Tongue (tissue), 2 donors: ENCODE results near the gene MS4A7. TPM values are rescaled to one million over a fixed set of nuclear protein-coding genes. Genes with fewer than 3 reads are reported as not detected.

ENCODE experiments used
- DNase-seq: peaks from one replicate; pipeline ENCODE4 v3.0.0-alpha.2; 2015
- total RNA-seq: library from RNA; depleted of rRNA; stranded (reverse); fragments of >200 nt; gene quantifications from one replicate; pipeline ENCODE4 v1.2.3, GENCODE V29; 2014

The MS4A7 gene
- total RNA-seq, 1 donor from 2014 or later, result 8.5 TPM

DNA sequence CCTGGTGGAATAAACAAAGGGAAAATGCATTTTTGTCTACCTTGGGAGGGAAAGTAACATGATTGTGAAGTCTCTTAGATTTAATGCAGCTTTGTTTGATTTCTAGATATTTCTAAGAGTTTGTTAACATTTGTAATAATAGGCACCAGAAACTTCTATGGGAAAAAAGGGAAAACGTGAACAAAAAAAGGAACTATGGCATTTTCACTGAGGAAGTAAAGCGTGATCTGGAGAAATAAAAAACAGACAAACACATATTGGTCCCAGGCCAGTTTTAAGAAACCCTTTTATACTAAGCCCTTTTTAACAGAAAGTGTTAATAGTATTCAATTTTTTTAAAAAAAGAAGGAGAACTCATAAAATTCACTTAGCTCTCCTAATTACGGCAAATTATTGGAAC, 6.9 kb upstream of the MS4A7 start:
- DNase-seq, result no peak

DNA sequence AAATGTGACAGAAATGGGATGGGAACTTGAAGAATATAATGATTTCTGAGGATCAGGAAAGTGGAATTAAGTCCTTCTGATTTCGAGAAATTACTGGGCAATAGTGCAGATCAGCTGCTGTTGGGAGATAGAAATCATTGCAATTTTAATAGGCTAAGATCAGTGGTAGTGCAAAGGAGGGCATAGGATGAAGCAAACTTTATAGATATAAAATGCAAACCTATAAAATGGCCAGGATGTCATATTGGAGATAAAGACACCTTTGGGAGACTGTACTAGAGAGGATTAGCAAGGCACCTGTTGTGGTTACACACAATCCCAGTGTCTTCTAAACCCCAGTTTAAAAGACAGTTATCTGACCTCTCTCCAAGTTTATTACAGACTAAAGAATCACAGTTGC, 6.5 kb upstream of the MS4A7 start:
- no peak for DNase-seq

DNA sequence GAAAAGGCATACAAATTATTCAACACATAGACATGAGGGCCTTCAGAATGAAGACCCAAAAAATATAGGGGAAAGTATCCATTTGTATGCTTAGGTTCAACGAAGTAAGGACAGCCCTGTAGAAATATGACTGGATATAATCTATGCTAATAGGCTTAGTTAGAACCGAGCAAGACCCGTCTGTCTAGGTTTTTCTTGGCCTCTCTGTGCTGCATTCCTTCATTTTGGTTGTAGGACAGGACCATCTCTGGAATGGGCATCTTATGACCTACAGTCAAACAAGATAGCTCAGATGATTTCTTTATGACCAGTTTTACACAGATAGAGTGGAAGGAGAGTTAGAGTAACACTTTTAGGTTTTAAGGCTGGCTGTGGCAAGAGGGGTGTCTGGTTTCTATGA, 5.6 kb upstream of the MS4A7 start:
- DNase-seq, result no peak

DNA sequence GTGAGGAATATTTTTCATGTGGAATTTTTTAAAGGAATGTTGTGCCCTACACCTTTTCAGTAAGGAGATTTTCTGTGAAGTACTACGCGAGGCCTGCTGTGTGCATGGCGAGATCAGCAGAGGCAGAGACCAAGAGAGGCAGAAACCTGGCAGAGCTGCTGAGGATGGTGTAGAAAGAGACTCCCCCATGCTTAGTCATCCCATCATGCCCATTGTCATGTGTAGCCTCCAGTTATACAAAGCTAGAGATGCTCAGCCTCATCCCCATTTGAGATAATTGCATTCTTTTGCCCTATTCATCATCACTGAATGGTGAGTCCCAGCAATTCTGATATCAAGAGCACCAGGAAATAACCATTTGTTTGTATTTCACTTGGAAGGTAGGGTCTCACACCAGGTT, 3.0 kb upstream of the MS4A7 start:
- no peak for DNase-seq

DNA sequence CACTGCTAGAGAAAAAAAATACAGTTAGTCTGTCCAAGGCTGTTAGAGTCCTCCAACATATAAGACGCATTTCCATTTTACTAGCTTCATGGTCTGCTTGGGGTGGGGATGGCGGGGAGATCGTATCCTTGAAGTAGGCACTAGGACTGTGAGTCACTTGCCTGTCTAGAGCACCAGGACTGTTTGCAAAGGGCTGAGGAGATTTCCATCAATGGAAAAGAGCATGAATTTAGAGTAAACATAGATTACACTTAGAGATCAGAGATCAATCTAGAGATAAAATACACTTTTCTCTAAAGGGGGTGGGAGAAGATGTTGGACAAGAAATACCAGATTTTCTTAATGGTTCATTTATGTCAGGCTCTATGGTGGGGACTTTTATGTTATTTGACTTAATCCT, 1.7 kb upstream of the MS4A7 start:
- no peak for DNase-seq

DNA sequence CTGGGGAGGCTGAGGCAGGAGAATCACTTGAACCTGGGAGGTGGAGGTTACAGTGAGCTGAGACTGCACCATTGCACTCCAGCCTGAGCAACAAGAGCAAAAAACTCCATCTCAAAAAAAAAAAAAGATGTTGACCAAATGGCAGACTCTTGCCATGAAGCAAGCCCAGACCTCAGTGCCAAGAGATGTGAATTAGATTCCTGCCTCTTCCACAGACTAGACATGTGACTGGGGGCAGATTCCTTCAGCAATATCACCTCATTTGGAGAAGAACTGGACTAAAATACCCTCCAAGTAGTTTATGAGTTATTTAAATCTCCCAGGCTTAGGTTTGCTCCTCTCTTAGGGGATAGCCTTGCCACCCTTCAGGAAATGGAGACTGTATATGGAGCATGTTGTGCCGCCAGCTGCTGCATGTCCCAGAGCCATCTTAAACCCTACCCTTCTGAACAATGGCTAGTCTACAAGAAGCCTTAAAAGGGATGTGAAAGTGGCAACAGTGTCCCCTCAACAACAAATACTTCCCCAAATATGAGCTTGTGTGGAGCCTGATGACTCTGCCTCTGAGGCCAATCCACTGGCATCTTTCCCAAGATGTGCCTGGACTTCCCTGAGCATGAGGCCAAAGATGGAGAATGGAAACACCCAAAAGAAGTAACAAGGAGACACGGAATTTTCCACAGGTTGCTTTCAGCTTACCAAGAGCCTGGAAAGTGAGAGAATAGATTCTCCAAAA, 763 bp upstream of the MS4A7 start:
- DNase-seq, result peak; percentile 23

DNA sequence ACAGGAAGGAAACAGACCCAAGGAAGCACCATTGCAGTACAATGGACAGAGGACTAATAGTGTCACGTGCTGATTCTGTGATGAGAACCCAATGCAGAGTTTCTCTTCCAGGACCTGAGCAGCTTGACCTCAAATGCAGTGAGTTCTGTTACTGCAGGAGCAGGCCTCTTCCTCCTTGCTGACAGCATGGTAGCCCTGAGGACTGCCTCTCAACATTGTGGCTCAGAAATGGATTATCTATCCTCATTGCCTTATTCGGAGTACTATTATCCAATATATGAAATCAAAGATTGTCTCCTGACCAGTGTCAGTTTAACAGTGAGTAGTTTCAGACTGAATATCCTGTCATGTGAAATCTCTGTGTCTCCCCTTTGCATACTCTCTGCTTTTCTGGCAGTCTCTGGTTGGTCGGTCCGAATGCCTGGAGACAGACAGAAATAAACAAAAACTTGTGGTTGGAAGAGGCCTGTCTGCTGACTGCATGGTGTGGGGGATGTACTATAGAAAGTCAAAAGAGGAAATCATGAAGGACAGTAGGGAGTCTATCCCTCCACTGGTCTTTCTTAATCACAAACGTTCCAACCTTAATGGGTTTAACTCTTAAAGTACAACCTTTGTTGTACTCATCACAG, 11.1 kb downstream of the MS4A7 start:
- DNase-seq, result no peak

DNA sequence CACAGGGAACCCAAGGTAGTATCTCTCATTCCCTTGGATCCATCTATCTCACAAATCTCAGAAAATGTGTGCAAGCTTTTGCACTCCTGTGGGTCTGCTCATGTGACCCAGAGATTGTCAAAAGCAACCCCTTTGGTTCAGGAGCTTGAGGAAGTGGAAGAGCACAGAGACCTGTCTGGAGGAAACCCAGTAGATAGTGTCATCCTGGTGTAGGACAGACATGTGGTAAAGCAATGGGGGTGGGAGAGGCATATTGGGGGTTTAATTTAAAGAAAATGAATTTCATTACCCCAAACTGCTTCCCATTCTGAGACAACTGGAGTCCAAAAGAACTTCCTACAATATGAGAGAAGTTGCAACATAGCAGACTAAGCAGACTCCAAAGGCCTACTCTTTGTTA, 12.1 kb downstream of the MS4A7 start:
- DNase-seq, result no peak

DNA sequence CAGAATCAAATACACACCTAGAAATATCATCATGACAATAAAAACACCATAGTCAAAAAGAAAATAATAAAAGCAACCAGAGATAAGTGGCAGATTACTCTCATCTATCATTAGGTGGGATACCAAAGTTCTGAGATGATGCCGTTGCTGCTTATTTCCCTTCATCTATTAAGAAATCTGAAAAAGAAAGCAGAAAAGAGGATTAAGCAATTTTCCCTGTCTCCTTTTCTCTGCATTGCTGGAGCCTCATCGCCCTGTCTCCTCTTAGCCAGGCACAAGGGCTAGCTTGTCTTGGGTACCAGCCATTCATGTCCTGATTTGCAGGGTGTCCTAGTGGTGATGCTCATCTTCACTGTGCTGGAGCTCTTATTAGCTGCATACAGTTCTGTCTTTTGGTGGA, 14.0 kb downstream of the MS4A7 start:
- DNase-seq, result no peak

DNA sequence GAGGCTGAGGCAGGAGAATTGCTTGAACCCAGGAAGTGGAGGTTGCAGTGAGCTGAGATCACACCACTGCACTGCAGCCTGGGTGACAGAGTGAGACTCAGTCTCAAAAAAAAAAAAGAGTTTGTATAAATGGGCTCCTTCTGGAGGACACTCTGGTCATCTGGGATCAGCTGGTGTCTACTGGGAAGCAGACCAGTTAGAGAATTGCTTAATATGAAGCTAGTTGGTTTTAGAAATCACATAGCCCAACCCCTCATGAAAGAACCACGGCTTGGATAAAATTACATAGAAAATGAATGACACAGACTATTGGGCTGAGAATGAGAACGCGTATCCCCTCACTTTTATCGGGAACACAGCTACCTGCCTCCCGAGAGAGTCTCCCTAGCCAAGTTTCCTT, 14.7 kb downstream of the MS4A7 start:
- DNase-seq, result no peak

DNA sequence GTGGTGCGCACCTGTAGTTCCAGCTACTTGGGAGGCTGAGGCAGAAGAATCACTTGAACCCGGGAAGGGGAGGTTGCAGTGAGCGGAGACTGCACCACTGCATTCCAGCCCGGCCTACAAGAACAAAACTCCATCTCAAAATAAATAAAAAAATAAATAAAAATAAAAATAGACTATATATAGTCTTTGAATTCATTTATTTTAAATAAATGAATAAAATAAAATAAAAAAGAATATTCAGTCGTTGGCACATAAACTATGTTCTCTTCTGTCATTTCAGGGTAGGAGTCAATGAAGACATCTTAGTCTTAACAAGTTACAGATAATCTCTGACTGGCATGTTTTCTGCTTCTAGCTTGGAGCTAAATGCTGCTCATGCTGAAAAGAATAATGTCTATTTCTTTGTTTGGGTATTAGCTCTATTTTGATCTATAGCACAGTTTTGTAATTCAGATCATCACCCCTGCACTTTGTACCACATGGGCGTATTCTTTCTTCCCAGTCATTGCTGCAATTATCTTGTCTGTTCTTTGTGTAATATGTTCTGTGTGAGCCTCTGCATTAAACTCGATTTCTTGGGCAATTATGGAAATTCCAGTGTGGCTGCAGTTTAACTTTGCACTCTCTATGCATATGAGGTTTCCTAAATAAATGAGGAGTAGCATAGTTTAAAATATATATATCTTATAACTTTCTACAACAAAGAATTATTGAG, 16.5 kb downstream of the MS4A7 start:
- DNase-seq, result no peak

DNA sequence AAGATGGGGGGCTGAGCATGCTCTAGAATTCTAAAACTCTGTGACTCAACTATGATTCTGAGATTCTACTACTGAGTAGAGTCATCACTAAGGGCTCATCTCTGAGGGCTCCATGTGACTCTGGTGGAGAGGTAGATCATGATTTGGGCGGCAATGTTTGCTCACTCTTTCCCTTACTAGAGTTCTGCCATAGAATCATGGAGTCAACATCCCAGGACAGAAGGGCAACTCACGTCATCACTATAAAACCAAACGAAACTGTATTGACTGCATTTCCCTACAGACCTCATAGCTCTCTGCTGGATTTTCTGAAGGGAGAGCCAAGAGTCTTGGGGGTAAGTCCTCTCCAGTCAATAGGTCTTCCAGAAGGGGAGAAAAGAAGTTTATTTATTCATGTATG, 18.1 kb downstream of the MS4A7 start, which contains the start of gene MS4A14:
MS4A14 (plus strand) TSS at position 78 of the 400 bp plus-strand sequence; CDS start at position 198, 120 bp downstream.
- no peak for DNase-seq

DNA sequence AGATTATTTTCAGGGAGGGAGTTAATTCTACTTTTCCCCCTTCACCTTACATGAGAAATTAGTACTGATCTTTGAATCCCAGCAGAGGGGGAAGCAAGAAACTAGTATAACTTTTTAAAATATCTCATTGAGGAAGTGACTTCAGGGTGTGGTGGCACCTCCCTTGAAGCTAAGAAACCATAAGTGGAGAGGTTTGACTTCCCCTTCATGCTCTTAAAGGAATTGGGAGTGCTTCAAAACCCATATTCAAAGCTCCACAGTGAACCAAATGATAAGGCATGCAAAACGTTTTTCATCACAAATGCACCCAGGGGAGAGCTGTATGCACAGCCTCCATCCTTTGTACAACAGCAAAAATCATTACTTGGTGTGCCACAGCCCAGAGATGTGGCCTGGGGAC, 18.5 kb downstream of the MS4A7 start:
- DNase-seq, result no peak

DNA sequence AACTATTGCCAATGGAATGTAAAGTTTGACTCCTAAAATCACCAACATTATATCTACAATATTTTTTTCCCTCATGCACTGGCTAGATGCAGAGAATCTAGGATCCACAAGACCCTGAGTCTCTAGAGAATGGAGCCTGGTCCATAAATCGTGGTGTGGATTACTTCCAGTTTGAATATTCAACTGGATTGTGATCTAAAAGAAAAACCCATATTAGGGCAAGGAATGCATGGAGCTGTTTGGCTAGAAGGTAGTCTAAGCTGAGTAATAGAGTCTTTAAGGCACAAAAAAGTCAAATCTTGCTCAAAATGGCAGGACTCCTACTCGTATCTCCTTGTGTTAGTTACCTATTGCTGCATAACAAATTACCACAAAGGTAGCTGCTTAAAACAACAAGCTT, 41.7 kb downstream of the MS4A7 start:
- DNase-seq, result no peak

DNA sequence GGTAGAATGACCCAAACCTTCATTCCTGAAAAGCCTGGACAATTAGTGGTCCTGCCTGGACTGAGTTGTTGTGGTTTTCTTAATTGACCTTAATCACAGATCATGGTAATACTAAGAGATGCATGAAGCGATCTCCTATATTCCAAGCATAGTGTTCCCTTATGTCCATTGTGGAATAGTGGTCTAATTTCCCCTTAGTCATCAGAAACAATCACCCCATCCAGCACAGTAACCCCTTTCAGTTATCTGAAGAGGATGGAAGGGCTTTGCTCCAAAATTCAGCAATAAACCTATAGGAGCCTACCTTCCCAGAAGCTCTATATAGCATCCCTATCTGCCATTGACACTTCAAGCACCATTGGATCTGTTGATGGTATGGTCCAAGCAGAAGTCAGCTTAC, 44.3 kb downstream of the MS4A7 start:
- no peak for DNase-seq

DNA sequence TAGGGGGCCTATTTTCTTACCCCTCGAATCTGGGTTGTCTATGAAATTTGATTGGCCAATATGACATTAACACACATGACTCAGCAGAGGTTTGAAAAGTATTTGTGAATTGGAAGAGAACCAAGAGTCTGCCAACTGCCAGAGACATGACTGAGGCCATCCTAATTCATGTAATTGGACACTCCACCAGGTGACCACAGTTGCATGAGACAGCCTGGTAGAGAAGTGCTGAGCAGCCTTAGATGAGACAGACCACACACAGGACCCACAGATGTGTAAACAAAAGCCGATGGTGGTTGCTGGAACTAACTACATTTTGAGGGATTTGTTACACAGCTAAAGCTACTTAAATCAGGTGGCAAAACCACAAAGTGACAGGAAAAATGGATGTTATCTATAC, 50.2 kb downstream of the MS4A7 start:
- DNase-seq, result no peak

DNA sequence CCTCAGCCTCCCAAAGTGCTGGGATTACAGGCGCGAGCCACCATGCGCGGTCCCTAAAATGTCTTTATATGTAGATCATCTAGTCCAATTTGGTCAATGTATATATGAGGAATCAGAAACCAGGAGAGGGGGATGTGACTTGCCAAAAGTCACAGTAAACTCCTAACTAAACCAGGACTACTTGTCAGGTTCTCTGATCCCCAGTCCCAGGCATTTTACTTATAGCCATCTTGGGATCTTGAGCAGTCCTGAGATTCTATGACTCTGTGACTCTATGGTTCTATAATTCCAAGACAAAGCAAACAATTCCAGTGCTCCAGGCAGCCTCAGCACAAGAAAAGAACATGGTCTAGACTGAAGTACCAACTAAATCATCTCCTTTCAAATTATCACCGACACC, 50.9 kb downstream of the MS4A7 start, which contains the start of gene MS4A5:
MS4A5 (plus strand) TSS at position 301 of the 400 bp plus-strand sequence. CDS start 103 bp downstream, outside the sequence.
- no peak for DNase-seq

DNA sequence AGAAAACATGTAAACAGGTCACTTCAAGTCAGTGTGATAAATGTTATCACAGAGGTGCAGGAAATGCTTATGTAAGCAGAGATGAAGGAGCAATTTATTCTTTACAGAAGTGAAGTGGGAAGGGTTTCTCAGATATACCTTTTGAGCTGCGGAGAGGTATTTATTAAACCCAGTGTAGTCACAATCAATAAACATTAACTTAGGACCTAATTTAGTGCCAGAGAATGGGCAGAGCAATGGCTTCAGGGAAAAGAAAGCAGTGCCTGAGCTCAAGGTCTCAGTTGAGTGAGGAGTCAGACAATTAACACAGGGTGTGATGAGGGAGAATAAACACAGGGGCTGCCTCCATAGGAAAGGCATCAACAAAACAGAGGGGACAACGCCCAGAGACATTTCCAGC, 52.9 kb downstream of the MS4A7 start:
- no peak for DNase-seq

DNA sequence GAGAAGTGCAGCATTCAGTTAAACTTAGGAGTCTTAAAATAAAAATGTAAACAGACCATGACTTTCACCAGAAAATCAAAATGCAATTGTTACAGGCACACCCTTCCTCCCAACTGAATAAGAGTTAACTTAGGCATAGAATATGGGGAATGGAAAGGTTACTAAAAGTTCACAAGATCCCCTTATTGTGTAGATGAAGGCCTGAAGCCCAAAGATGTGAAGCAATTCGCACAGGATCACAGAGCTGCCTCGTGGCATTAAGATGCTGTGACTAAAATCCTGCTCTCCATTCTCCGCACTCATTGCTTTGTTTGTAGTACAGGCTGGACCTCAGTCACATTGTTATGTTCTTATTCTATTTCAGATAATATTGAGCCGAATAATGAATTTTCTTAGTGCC, 55.1 kb downstream of the MS4A7 start:
- no peak for DNase-seq
